HEK293 (cell line): ENCODE data around the gene C9orf72.

Experiments used
- CTCF ChIA-PET: fragments of 350-600 bp; formaldehyde crosslinking; extraction: SDS; loops from one replicate; lab custom pipeline; 2021; ENCODE audit warnings: antibody characterized with exemption; lab: Yijun Ruan, JAX
- POLR2A ChIA-PET: fragments of 300-600 bp; formaldehyde crosslinking; extraction: SDS; loops from one replicate; lab custom pipeline; 2020; ENCODE audit warnings: antibody characterized with exemption, inconsistent platforms; lab: Yijun Ruan, JAX
- H3K27ac ChIP-seq: fragments of 200-500 bp; sonication (Bioruptor generic); 2 replicates; pipeline ENCODE4 v1.5.1; 2014; ENCODE audit warnings: low read depth, low read length, control low read depth, inconsistent platforms; ENCODE audit errors: extremely low read depth
- H3K36me3 ChIP-seq, 2 experiments: fragments of 200-500 bp in 1 of 2; sonication (Bioruptor generic) in 1 of 2; 1 replicate in 1 of 2; 2 replicates in 1 of 2; pipeline ENCODE4 v1.5.1; 2014 to 2017; ENCODE audit warnings: inconsistent platforms in 2 of 2, low read length in 2 of 2; ENCODE audit not compliant: control insufficient read depth in 2 of 2, insufficient read depth in 1 of 2
- H3K4me1 ChIP-seq: fragments of 200-500 bp; sonication (Bioruptor generic); 2 replicates; pipeline ENCODE4 v1.5.1; 2014; ENCODE audit warnings: mild to moderate bottlenecking, low read length, inconsistent platforms; ENCODE audit not compliant: control insufficient read depth, insufficient read depth
- H3K4me3 ChIP-seq: 2 replicates; pipeline ENCODE4 v1.5.1; 2011; ENCODE audit warnings: low read depth, mild to moderate bottlenecking, control low read depth, low read length, moderate library complexity
- H3K9me3 ChIP-seq: fragments of 200-500 bp; sonication (Bioruptor generic); 2 replicates; pipeline ENCODE4 v1.5.1; 2014; ENCODE audit warnings: low read depth, low read length, inconsistent platforms; ENCODE audit not compliant: control insufficient read depth, insufficient read depth
- GLI2 ChIP-seq: fragments of 450-650 bp; formaldehyde crosslinking; IDR thresholded peaks from 2 replicates; pipeline ENCODE4; 2017; ENCODE audit warnings: missing biosample characterization, missing genetic modification characterization, low read depth, borderline replicate concordance
- GLI4 ChIP-seq: fragments of 450-650 bp; formaldehyde crosslinking; IDR thresholded peaks from 2 replicates; pipeline ENCODE4 v1.5.1; 2016; ENCODE audit warnings: missing biosample characterization, missing genetic modification characterization
- HOXA7 ChIP-seq: sonication (generic); formaldehyde crosslinking; IDR thresholded peaks from 2 replicates; pipeline ENCODE4 v1.8.1; 2022; ENCODE audit warnings: missing genetic modification reagents, borderline replicate concordance
- IKZF3 ChIP-seq: fragments of 450-650 bp; IDR thresholded peaks from 2 replicates; pipeline ENCODE4 v1.5.0; 2018; ENCODE audit warnings: missing biosample characterization, mild to moderate bottlenecking, missing genetic modification characterization, moderate library complexity
- OVOL3 ChIP-seq: fragments of 450-650 bp; formaldehyde crosslinking; IDR thresholded peaks from 2 replicates; pipeline ENCODE4 v1.5.1; 2016; ENCODE audit warnings: missing biosample characterization, missing genetic modification characterization
- SCRT2 ChIP-seq: fragments of 450-650 bp; formaldehyde crosslinking; IDR thresholded peaks from 2 replicates; pipeline ENCODE4 v1.5.1; 2016; ENCODE audit warnings: missing biosample characterization, missing genetic modification characterization
- ZIC2 ChIP-seq: fragments of 450-650 bp; formaldehyde crosslinking; IDR thresholded peaks from 2 replicates; pipeline ENCODE4 v1.5.1; 2016; ENCODE audit warnings: missing biosample characterization, missing genetic modification characterization
- ZNF121 ChIP-seq: fragments of 450-650 bp; formaldehyde crosslinking; IDR thresholded peaks from 2 replicates; pipeline ENCODE4 v1.5.1; 2016; ENCODE audit warnings: missing biosample characterization, missing genetic modification characterization
- ZNF140 ChIP-seq: fragments of 450-650 bp; formaldehyde crosslinking; IDR thresholded peaks from 2 replicates; pipeline ENCODE4 v1.5.1; 2016; ENCODE audit warnings: missing biosample characterization, missing genetic modification characterization
- ZNF146 ChIP-seq: fragments of 450-650 bp; formaldehyde crosslinking; IDR thresholded peaks from 2 replicates; pipeline ENCODE4 v1.5.1; 2016; ENCODE audit warnings: missing biosample characterization, missing genetic modification characterization
- ZNF157 ChIP-seq: fragments of 450-650 bp; formaldehyde crosslinking; IDR thresholded peaks from 2 replicates; pipeline ENCODE4 v1.5.1; 2016; ENCODE audit warnings: missing biosample characterization, missing genetic modification characterization
- ZNF169 ChIP-seq: fragments of 450-650 bp; formaldehyde crosslinking; IDR thresholded peaks from 2 replicates; pipeline ENCODE4 v1.5.1; 2016; ENCODE audit warnings: missing biosample characterization, missing genetic modification characterization
- ZNF184 ChIP-seq: fragments of 450-650 bp; IDR thresholded peaks from 2 replicates; pipeline ENCODE4 v1.5.1; 2018; ENCODE audit warnings: missing biosample characterization, mild to moderate bottlenecking, missing genetic modification characterization
- ZNF248 ChIP-seq: fragments of 450-650 bp; formaldehyde crosslinking; IDR thresholded peaks from 2 replicates; pipeline ENCODE4 v1.5.1; 2017; ENCODE audit warnings: missing biosample characterization, missing genetic modification characterization
- ZNF311 ChIP-seq: fragments of 450-650 bp; formaldehyde crosslinking; IDR thresholded peaks from 2 replicates; pipeline ENCODE4 v1.5.1; 2017; ENCODE audit warnings: missing biosample characterization, missing genetic modification characterization, borderline replicate concordance
- ZNF510 ChIP-seq: fragments of 450-650 bp; formaldehyde crosslinking; IDR thresholded peaks from 2 replicates; pipeline ENCODE4 v1.5.1; 2018; ENCODE audit warnings: mild to moderate bottlenecking, missing genetic modification characterization, missing biosample characterization; ENCODE audit not compliant: insufficient replicate concordance
- ZNF530 ChIP-seq: fragments of 450-650 bp; formaldehyde crosslinking; IDR thresholded peaks from 2 replicates; pipeline ENCODE4 v1.5.1; 2016; ENCODE audit warnings: low read depth, missing biosample characterization, missing genetic modification characterization
- ZNF664 ChIP-seq: fragments of 450-650 bp; formaldehyde crosslinking; IDR thresholded peaks from 2 replicates; pipeline ENCODE4 v1.5.1; 2016; ENCODE audit warnings: missing biosample characterization, missing genetic modification characterization
- ZNF707 ChIP-seq: fragments of 450-650 bp; formaldehyde crosslinking; IDR thresholded peaks from 2 replicates; pipeline ENCODE4 v1.5.1; 2016; ENCODE audit warnings: missing biosample characterization, missing genetic modification characterization
- ZNF791 ChIP-seq: fragments of 450-650 bp; formaldehyde crosslinking; IDR thresholded peaks from 2 replicates; pipeline ENCODE4 v1.5.1; 2016; ENCODE audit warnings: missing biosample characterization, missing genetic modification characterization
- ZNF843 ChIP-seq: fragments of 450-650 bp; formaldehyde crosslinking; IDR thresholded peaks from 2 replicates; pipeline ENCODE4 v1.5.1; 2016; ENCODE audit warnings: missing biosample characterization, missing genetic modification characterization
- ZSCAN30 ChIP-seq: fragments of 450-650 bp; IDR thresholded peaks from 2 replicates; pipeline ENCODE4 v1.5.1; 2018; ENCODE audit warnings: missing biosample characterization, mild to moderate bottlenecking, missing genetic modification characterization, moderate library complexity
- TF ChIP-seq, protein P1 (sequence below): fragments of 450-650 bp; formaldehyde crosslinking; IDR thresholded peaks from 2 replicates; pipeline ENCODE4 v1.5.1; 2016; ENCODE audit warnings: missing biosample characterization, missing genetic modification characterization
- TF ChIP-seq, protein P2 (sequence below): fragments of 450-650 bp; formaldehyde crosslinking; IDR thresholded peaks from 2 replicates; pipeline ENCODE4 v1.5.1; 2016; ENCODE audit warnings: missing biosample characterization, missing genetic modification characterization
- TF ChIP-seq, protein P3 (sequence below): fragments of 450-650 bp; formaldehyde crosslinking; IDR thresholded peaks from 2 replicates; pipeline ENCODE4 v1.5.1; 2016; ENCODE audit warnings: missing biosample characterization, missing genetic modification characterization

The C9orf72 gene

GRCh38 chr9:27572061-27572460, 1.2 kb downstream of the C9orf72 start (continued):
- TF ChIP-seq, protein P1, sequence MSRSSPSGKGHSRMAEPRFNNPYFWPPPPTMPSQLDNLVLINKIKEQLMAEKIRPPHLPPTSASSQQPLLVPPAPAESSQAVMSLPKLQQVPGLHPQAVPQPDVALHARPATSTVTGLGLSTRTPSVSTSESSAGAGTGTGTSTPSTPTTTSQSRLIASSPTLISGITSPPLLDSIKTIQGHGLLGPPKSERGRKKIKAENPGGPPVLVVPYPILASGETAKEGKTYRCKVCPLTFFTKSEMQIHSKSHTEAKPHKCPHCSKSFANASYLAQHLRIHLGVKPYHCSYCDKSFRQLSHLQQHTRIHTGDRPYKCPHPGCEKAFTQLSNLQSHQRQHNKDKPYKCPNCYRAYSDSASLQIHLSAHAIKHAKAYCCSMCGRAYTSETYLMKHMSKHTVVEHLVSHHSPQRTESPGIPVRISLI (tag by site-specific recombination): no peak
- no peak for TF ChIP-seq ZNF248
- no peak for TF ChIP-seq ZNF707 (tag by site-specific recombination)
- TF ChIP-seq ZNF157: no peak
- no peak for TF ChIP-seq ZNF169 (tag by site-specific recombination)
- TF ChIP-seq ZNF530 (tag by site-specific recombination): no peak
- no peak for TF ChIP-seq GLI4 (tag by site-specific recombination)
- TF ChIP-seq ZNF843 (tag by site-specific recombination): no peak
- TF ChIP-seq ZNF791 (tag by site-specific recombination): no peak

DNA sequence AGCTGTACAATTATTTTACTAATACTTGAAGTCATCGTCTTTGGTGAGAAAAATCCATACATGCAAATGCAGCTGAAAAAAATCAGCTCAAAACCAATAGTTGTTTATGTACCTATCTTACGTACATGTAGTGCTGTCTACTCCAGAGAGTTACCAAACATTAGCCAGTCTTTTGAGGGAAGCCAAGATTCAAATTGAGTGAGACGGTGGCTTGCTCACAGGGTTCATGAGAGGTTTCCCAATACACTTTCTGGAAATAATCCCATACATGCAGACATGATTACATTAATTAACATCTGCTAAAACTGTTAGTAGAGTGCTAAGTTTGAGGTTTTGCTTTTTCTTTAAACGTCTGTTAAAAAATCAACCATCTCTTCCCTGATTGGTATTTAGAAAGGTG, 2.3 kb downstream of the C9orf72 start:
- ChIA-PET CTCF (interaction anchor here (1.2 kb wide), 1 partner anchor 23 kb away, joined by 3 read pairs; no protein-coding TSS in a partner anchor), POLR2A (no interaction called here)
- H3K27ac ChIP-seq: no peak overlapping the region
- H3K9me3 ChIP-seq: no peaks in the 10 kb centered on the region
- no peak for TF ChIP-seq ZNF146
- TF ChIP-seq ZNF311 (tag by site-specific recombination): no peak
- no peak for TF ChIP-seq ZNF510 (tag by site-specific recombination)
- TF ChIP-seq ZNF184 (tag by site-specific recombination): no peak
- TF ChIP-seq, protein P2, sequence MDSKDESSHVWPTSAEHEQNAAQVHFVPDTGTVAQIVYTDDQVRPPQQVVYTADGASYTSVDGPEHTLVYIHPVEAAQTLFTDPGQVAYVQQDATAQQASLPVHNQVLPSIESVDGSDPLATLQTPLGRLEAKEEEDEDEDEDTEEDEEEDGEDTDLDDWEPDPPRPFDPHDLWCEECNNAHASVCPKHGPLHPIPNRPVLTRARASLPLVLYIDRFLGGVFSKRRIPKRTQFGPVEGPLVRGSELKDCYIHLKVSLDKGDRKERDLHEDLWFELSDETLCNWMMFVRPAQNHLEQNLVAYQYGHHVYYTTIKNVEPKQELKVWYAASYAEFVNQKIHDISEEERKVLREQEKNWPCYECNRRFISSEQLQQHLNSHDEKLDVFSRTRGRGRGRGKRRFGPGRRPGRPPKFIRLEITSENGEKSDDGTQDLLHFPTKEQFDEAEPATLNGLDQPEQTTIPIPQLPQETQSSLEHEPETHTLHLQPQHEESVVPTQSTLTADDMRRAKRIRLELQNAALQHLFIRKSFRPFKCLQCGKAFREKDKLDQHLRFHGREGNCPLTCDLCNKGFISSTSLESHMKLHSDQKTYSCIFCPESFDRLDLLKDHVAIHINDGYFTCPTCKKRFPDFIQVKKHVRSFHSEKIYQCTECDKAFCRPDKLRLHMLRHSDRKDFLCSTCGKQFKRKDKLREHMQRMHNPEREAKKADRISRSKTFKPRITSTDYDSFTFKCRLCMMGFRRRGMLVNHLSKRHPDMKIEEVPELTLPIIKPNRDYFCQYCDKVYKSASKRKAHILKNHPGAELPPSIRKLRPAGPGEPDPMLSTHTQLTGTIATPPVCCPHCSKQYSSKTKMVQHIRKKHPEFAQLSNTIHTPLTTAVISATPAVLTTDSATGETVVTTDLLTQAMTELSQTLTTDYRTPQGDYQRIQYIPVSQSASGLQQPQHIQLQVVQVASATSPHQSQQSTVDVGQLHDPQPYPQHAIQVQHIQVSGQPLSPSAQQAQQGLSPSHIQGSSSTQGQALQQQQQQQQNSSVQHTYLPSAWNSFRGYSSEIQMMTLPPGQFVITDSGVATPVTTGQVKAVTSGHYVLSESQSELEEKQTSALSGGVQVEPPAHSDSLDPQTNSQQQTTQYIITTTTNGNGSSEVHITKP (tag by site-specific recombination): no peak
- no peak for TF ChIP-seq ZNF664 (tag by site-specific recombination)
- no peak for TF ChIP-seq HOXA7 (CRISPR knock-in tag)
- no peak for TF ChIP-seq IKZF3 (tag by site-specific recombination)
- no peak for TF ChIP-seq OVOL3 (tag by site-specific recombination)
- TF ChIP-seq ZIC2 (tag by site-specific recombination): no peak
- TF ChIP-seq, all 188 proteins: peak for 0
- peaks cover 8% of the 10 kb centered on the region for H3K4me1 ChIP-seq
- peaks cover 0 to 9% of the 10 kb centered on the region in 2 experiments; a peak in 1 of 3 replicates for H3K36me3 ChIP-seq
- no peak overlapping the region for H3K4me3 ChIP-seq

- no peak overlapping the region for H3K27ac ChIP-seq
- H3K9me3 ChIP-seq: no peaks in the 10 kb centered on the region
- POLR2A ChIA-PET: no interaction called here
- H3K4me1 ChIP-seq: peaks cover 8% of the 10 kb centered on the region
- CTCF ChIA-PET: no interaction called here
- H3K36me3 ChIP-seq: peaks cover 0 to 18% of the 10 kb centered on the region in 2 experiments; a peak in 2 of 3 replicates
- no peak overlapping the region for H3K4me3 ChIP-seq
- TF ChIP-seq, protein P2 (tag by site-specific recombination): peak; percentile 51
- TF ChIP-seq ZNF121 (tag by site-specific recombination) (no peak), GLI2 (no peak), ZNF184 (tag by site-specific recombination) (peak; percentile 24; the same call in 1 of the 2 replicates), ZSCAN30 (tag by site-specific recombination) (no peak), ZNF140 (tag by site-specific recombination) (no peak), SCRT2 (0 out of 2 replicates have a peak, but pooled peaks have one; percentile 13)
- TF ChIP-seq, protein P3, sequence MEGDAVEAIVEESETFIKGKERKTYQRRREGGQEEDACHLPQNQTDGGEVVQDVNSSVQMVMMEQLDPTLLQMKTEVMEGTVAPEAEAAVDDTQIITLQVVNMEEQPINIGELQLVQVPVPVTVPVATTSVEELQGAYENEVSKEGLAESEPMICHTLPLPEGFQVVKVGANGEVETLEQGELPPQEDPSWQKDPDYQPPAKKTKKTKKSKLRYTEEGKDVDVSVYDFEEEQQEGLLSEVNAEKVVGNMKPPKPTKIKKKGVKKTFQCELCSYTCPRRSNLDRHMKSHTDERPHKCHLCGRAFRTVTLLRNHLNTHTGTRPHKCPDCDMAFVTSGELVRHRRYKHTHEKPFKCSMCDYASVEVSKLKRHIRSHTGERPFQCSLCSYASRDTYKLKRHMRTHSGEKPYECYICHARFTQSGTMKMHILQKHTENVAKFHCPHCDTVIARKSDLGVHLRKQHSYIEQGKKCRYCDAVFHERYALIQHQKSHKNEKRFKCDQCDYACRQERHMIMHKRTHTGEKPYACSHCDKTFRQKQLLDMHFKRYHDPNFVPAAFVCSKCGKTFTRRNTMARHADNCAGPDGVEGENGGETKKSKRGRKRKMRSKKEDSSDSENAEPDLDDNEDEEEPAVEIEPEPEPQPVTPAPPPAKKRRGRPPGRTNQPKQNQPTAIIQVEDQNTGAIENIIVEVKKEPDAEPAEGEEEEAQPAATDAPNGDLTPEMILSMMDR (tag by site-specific recombination): no peak
Measured at GRCh38 chr9:27569406-27569805, 3.9 kb downstream of the C9orf72 start.
